ENCODE measurements around the gene ST3GAL6. TPM values are rescaled to one million over a fixed set of nuclear protein-coding genes. Genes with fewer than 3 reads are reported as not detected.

The ST3GAL6 gene
- total RNA-seq, 4 donors from 2014 or later, result 7.4 to 14.5 (median 9.9) TPM

DNA sequence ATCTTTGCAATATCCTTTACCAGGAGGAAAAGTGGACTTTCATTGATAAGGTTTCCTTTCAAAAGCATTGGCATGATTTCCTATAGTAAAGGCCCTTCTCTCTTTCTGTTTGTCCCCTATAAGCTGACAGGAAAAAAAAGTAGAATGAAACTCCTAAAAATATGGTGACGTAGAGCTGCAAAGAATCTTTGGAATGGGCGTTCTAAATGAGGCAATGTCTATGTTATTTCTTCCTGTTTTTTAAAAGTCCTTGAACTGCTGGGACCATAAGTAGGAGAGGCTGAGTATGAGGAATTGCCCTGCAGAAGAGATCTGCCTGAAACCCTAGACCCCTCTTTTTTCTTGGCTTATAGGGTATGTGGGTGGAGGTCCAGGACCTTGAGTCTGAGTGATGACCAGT, 17.2 kb downstream of the ST3GAL6 start:
- DNase-seq, result no peak
- Histone ChIP-seq H3K36me3 (no peaks in the 10 kb centered on the region), H3K4me3 (replicated peaks in 1 of 3) (no peak overlapping the region), H3K4me1 (peaks cover 0 to 28% of the 10 kb centered on the region in 2 donors), H3K27me3 (no peaks in the 10 kb centered on the region), H3K27ac (no peak overlapping the region), H3K9me3 (no peaks in the 10 kb centered on the region)
- intact Hi-C loops (cut with DNase I), result loop anchor here (10.0 kb wide), 1 partner anchor 46 kb away; no protein-coding TSS in a partner anchor
- no peak for TF ChIP-seq POLR2A (IDR thresholded peaks at IDR 0.05)
- TF ChIP-seq, protein P1, sequence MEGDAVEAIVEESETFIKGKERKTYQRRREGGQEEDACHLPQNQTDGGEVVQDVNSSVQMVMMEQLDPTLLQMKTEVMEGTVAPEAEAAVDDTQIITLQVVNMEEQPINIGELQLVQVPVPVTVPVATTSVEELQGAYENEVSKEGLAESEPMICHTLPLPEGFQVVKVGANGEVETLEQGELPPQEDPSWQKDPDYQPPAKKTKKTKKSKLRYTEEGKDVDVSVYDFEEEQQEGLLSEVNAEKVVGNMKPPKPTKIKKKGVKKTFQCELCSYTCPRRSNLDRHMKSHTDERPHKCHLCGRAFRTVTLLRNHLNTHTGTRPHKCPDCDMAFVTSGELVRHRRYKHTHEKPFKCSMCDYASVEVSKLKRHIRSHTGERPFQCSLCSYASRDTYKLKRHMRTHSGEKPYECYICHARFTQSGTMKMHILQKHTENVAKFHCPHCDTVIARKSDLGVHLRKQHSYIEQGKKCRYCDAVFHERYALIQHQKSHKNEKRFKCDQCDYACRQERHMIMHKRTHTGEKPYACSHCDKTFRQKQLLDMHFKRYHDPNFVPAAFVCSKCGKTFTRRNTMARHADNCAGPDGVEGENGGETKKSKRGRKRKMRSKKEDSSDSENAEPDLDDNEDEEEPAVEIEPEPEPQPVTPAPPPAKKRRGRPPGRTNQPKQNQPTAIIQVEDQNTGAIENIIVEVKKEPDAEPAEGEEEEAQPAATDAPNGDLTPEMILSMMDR (IDR thresholded peaks at IDR 0.05), result no peak
- WGBS, 2 donors, result 90 to 96% methylated on average over 2 of the region's 2 CpGs

DNA sequence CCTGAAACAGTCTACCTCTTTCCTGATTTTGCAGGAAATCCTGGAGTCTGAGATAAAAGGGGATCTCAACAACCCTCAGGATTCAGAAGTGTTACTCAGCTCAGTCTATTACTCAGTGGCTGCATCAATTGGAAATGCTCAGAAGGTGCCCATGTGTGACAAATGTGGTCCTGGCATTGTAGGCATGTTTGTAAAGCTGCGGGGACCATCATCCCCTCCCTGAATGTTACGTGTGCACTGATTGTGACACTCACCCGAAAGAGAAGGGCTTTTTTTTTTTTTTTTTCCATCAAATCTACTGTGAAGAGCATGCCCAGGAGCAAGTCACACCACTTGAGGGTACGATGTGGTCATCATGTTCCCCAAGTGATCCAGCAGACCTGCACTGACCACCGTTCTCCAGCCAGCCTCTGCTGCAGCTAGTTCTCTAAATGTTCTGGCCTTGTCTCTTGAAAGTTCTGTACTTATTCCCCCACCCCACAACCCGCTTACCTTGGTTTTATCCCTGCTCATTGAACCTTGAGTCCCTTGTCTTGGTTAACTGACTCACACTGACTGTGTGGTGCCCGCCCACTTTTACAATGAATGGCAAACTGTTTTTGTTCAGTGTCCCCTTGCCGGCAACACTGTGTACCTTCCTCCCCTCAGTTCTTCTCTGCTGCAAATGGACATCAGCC, 19.8 kb downstream of the ST3GAL6 start:
- H3K4me3 ChIP-seq (replicated peaks in 1 of 3), result no peak overlapping the region
- DNase-seq, result peak; percentile 78 to 88
- H3K4me1 ChIP-seq, result peaks cover 0 to 28% of the 10 kb centered on the region in 2 donors
- no peaks in the 10 kb centered on the region for H3K27me3 ChIP-seq
- H3K36me3 ChIP-seq, result no peaks in the 10 kb centered on the region
- peak in 1 of 2 donors; percentile 44 for TF ChIP-seq POLR2A (IDR thresholded peaks at IDR 0.05)
- TF ChIP-seq, protein P1 (IDR thresholded peaks at IDR 0.05), result no peak
- peak overlapping the region in 1 of 3 donors; percentile 30 for H3K27ac ChIP-seq
- H3K9me3 ChIP-seq, result no peaks in the 10 kb centered on the region
- 33 to 50% methylated on average over 8 of the region's 8 CpGs for WGBS, 2 donors
- intact Hi-C loops (cut with DNase I), result loop anchor here (10.0 kb wide), 1 partner anchor 48 kb away; no protein-coding TSS in a partner anchor

DNA sequence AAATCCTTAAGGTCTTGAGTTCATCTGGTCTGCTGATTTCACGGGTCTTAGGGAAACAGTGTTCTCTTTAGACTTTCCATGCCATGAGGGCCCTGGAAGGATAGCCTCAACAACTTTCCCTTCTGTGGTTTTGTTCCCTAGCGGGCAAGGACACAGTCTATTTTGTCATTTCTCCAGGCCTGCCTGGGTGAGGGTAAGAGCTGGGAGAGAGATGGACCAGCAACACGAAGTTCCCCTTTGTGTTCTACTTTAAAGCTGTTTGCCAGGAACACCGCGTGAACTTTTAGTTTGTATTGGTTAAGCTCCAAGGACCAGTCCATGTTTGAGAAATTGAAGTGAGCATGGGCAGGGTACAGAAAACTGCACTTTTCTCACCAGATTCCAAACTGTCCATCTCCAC, 20.9 kb downstream of the ST3GAL6 start:
- no peaks in the 10 kb centered on the region for H3K36me3 ChIP-seq
- intact Hi-C loops (cut with DNase I), result loop anchor here (10.0 kb wide), 1 partner anchor 49 kb away; no protein-coding TSS in a partner anchor
- H3K27me3 ChIP-seq, result no peaks in the 10 kb centered on the region
- TF ChIP-seq, protein P1 (IDR thresholded peaks at IDR 0.05), result no peak
- TF ChIP-seq POLR2A (IDR thresholded peaks at IDR 0.05), result no peak
- 64% methylated on average over 5 of the region's 5 CpGs for WGBS, 2 donors
- H3K9me3 ChIP-seq, result no peaks in the 10 kb centered on the region
- H3K4me1 ChIP-seq, result peaks cover 4 to 28% of the 10 kb centered on the region in 2 donors
- peak overlapping the region in 1 of 3 donors; percentile 26 for H3K27ac ChIP-seq
- H3K4me3 ChIP-seq (replicated peaks in 1 of 3), result no peak overlapping the region
- no peak for DNase-seq

DNA sequence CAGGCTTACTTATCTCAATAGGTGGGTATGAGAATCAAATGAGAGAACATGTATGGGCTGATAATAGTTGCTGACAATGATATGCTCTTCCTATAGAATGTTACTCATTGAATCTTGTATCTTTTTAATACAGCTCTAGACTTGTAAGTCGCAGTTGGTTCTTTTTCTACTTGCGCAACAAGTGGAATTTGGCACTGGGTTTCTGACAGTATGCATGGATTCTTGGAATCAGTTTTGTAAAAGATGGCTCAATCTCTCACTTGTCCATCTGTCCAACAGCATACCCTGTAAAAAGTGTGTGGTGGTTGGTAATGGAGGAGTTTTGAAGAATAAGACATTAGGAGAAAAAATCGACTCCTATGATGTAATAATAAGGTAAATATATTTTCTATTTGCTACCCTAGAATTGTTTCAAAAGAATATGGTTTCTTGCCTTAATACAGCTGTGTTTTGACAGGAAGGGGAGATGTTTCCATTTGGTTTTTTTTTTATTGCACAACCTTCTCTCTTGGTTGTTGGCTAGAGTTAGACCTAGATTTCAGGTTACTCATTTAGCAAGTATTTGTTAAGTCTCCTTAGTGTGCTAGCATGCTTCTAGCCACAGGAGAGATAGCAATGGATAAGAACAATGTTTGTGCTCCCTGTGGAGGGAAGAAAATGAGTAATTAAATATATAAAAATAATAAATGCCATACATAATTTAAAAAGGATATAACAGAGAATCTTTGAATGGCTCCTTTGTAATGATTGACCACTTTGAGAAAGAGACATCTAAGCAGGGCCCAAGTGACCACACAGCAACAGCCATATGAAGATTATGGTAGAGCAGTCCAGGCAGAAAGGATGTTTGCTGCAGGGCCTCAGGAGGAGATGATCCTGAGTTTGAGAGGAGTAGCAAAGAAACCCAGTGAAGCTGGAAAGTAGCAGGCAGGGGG, 21.8 kb downstream of the ST3GAL6 start:
- H3K4me1 ChIP-seq, result peaks cover 4 to 28% of the 10 kb centered on the region in 2 donors
- WGBS, 2 donors, result 81 to 84% methylated on average over 3 of the region's 3 CpGs
- no peaks in the 10 kb centered on the region for H3K36me3 ChIP-seq
- DNase-seq, result no peak
- H3K27ac ChIP-seq, result no peak overlapping the region
- no peak overlapping the region for H3K4me3 ChIP-seq (replicated peaks in 1 of 3)
- intact Hi-C loops (cut with DNase I), result loop anchor here (10.0 kb wide), 1 partner anchor 50 kb away; no protein-coding TSS in a partner anchor
- TF ChIP-seq POLR2A (IDR thresholded peaks at IDR 0.05), result no peak
- TF ChIP-seq, protein P1 (IDR thresholded peaks at IDR 0.05), result no peak
- no peaks in the 10 kb centered on the region for H3K9me3 ChIP-seq
- no peaks in the 10 kb centered on the region for H3K27me3 ChIP-seq

Data from thyroid gland (tissue), 4 donors.